Activated naive CD8-positive, alpha-beta T cell treated with anti-CD3 and anti-CD28 coated beads, Interleukin-2, amount 50 U/mL, for 24 hours (primary cell): ENCODE results near the gene PRMT9.

Source experiments
- ATAC-seq: fragments of 150-1000 bp; cut with Tn5 transposase; one replicate; pipeline ENCODE4 v1.10.0; 2021
- DNase-seq: peaks from one replicate; pipeline ENCODE4 v3.0.0; 2021
- H3K27ac Mint-ChIP-seq: one replicate; pipeline ENCODE4 v1.8.0; 2021; ENCODE audit warnings: mild to moderate bottlenecking, mixed read lengths
- H3K27me3 Mint-ChIP-seq: one replicate; pipeline ENCODE4 v1.8.0; 2021; ENCODE audit warnings: mixed read lengths
- H3K36me3 Mint-ChIP-seq: one replicate; pipeline ENCODE4 v1.8.0; 2021; ENCODE audit warnings: low read depth, mixed read lengths
- H3K4me1 Mint-ChIP-seq: one replicate; pipeline ENCODE4 v1.8.0; 2021; ENCODE audit warnings: mixed read lengths
- H3K4me3 Mint-ChIP-seq: one replicate; pipeline ENCODE4 v1.8.0; 2021; ENCODE audit warnings: mild to moderate bottlenecking, moderate library complexity, mixed read lengths
- H3K9me3 Mint-ChIP-seq: one replicate; pipeline ENCODE4 v1.8.0; 2021; ENCODE audit warnings: mixed read lengths

Gene PRMT9

GRCh38 chr4:147704846-147705245, 20.9 kb upstream of the PRMT9 start:
- ATAC-seq (no peak), DNase-seq (no peak)
- Mint-ChIP-seq H3K4me1 (peaks cover 3% of the 10 kb centered on the region), H3K27ac (no peak overlapping the region), H3K27me3 (peaks cover 1% of the 10 kb centered on the region), H3K36me3 (no peaks in the 10 kb centered on the region), H3K9me3 (no peaks in the 10 kb centered on the region), H3K4me3 (no peak overlapping the region)

- Mint-ChIP-seq H3K27me3 (peaks cover 7% of the 10 kb centered on the region), H3K27ac (no peak overlapping the region), H3K4me1 (no peaks in the 10 kb centered on the region), H3K4me3 (no peak overlapping the region), H3K36me3 (no peaks in the 10 kb centered on the region), H3K9me3 (no peaks in the 10 kb centered on the region)
- ATAC-seq (no peak), DNase-seq (no peak)
Observed at GRCh38 chr4:147696866-147697265, 12.9 kb upstream of the PRMT9 start.

GRCh38 chr4:147693218-147693617, 9.3 kb upstream of the PRMT9 start:
- Mint-ChIP-seq H3K9me3 (no peaks in the 10 kb centered on the region), H3K27me3 (peaks cover 8% of the 10 kb centered on the region), H3K4me3 (no peak overlapping the region), H3K4me1 (peaks cover 6% of the 10 kb centered on the region), H3K27ac (no peak overlapping the region), H3K36me3 (no peaks in the 10 kb centered on the region)
- ATAC-seq (no peak), DNase-seq (no peak)

GRCh38 chr4:147691820-147692219, 7.9 kb upstream of the PRMT9 start:
- no peak for ATAC-seq

GRCh38 chr4:147689067-147689466, 5.1 kb upstream of the PRMT9 start:
- no peaks in the 10 kb centered on the region for H3K36me3 Mint-ChIP-seq
- H3K27ac Mint-ChIP-seq, result peak overlapping the region; percentile 48
- peaks cover 9% of the 10 kb centered on the region for H3K27me3 Mint-ChIP-seq
- no peaks in the 10 kb centered on the region for H3K9me3 Mint-ChIP-seq
- peak; percentile 10 for DNase-seq
- peak; percentile 50 for ATAC-seq
- H3K4me3 Mint-ChIP-seq, result peak overlapping the region; percentile 11
- peaks cover 15% of the 10 kb centered on the region for H3K4me1 Mint-ChIP-seq

More at GRCh38 chr4:147691820-147692219, 7.9 kb upstream of the PRMT9 start:
- Mint-ChIP-seq H3K27ac (no peak overlapping the region), H3K4me3 (no peak overlapping the region), H3K36me3 (no peaks in the 10 kb centered on the region), H3K4me1 (peaks cover 6% of the 10 kb centered on the region), H3K27me3 (peaks cover 5% of the 10 kb centered on the region), H3K9me3 (no peaks in the 10 kb centered on the region)
- no peak for DNase-seq

- Mint-ChIP-seq H3K27me3 (peaks cover 4% of the 10 kb centered on the region), H3K4me3 (peak overlapping the region; percentile 93), H3K36me3 (peaks cover 19% of the 10 kb centered on the region), H3K9me3 (no peaks in the 10 kb centered on the region), H3K4me1 (peaks cover 32% of the 10 kb centered on the region), H3K27ac (peak overlapping the region; percentile 92)
- DNase-seq (peak; percentile 7), ATAC-seq (no peak)
Observed at GRCh38 chr4:147683188-147683591, 773 bp downstream of the PRMT9 start.

- DNase-seq (no peak), ATAC-seq (no peak)
- Mint-ChIP-seq H3K9me3 (no peaks in the 10 kb centered on the region), H3K4me1 (peaks cover 32% of the 10 kb centered on the region), H3K36me3 (peaks cover 23% of the 10 kb centered on the region), H3K4me3 (peak overlapping the region; percentile 93), H3K27me3 (peaks cover 4% of the 10 kb centered on the region), H3K27ac (no peak overlapping the region)
Observed at GRCh38 chr4:147682755-147683154, 1.2 kb downstream of the PRMT9 start.

GRCh38 chr4:147678796-147679549, 5.0 kb downstream of the PRMT9 start:
- Mint-ChIP-seq H3K36me3 (peaks cover 28% of the 10 kb centered on the region), H3K4me1 (peaks cover 22% of the 10 kb centered on the region), H3K4me3 (no peak overlapping the region), H3K27me3 (no peaks in the 10 kb centered on the region), H3K27ac (no peak overlapping the region), H3K9me3 (no peaks in the 10 kb centered on the region)
- ATAC-seq (no peak), DNase-seq (peak; percentile 12)

- ATAC-seq (no peak), DNase-seq (no peak)
- peaks cover 18% of the 10 kb centered on the region for H3K4me1 Mint-ChIP-seq
- H3K36me3 Mint-ChIP-seq, result peaks cover 28% of the 10 kb centered on the region
- no peaks in the 10 kb centered on the region for H3K9me3 Mint-ChIP-seq
- no peak overlapping the region for H3K4me3 Mint-ChIP-seq
- no peak overlapping the region for H3K27ac Mint-ChIP-seq
- no peaks in the 10 kb centered on the region for H3K27me3 Mint-ChIP-seq
Observed at GRCh38 chr4:147678106-147678505, 5.9 kb downstream of the PRMT9 start.

GRCh38 chr4:147674496-147674895, 9.5 kb downstream of the PRMT9 start:
- Mint-ChIP-seq H3K4me3 (no peak overlapping the region), H3K36me3 (peaks cover 37% of the 10 kb centered on the region), H3K9me3 (no peaks in the 10 kb centered on the region), H3K4me1 (no peaks in the 10 kb centered on the region), H3K27ac (no peak overlapping the region), H3K27me3 (no peaks in the 10 kb centered on the region)
- DNase-seq (no peak), ATAC-seq (no peak)

GRCh38 chr4:147674073-147674472, 9.9 kb downstream of the PRMT9 start:
- H3K27me3 Mint-ChIP-seq, result no peaks in the 10 kb centered on the region
- no peak for ATAC-seq
- no peaks in the 10 kb centered on the region for H3K9me3 Mint-ChIP-seq
- no peak for DNase-seq
- H3K4me1 Mint-ChIP-seq, result no peaks in the 10 kb centered on the region
- H3K27ac Mint-ChIP-seq, result no peak overlapping the region
- H3K4me3 Mint-ChIP-seq, result no peak overlapping the region
- peaks cover 36% of the 10 kb centered on the region for H3K36me3 Mint-ChIP-seq

GRCh38 chr4:147658501-147658900, 25.5 kb downstream of the PRMT9 start:
- no peak for DNase-seq
- no peak overlapping the region for H3K27ac Mint-ChIP-seq
- peaks cover 35% of the 10 kb centered on the region for H3K36me3 Mint-ChIP-seq
- ATAC-seq, result no peak
- no peaks in the 10 kb centered on the region for H3K27me3 Mint-ChIP-seq
- no peaks in the 10 kb centered on the region for H3K4me1 Mint-ChIP-seq
- H3K9me3 Mint-ChIP-seq, result no peaks in the 10 kb centered on the region
- H3K4me3 Mint-ChIP-seq, result no peak overlapping the region

- ATAC-seq, result no peak
- Mint-ChIP-seq H3K4me3 (no peak overlapping the region), H3K36me3 (peaks cover 49% of the 10 kb centered on the region), H3K27me3 (no peaks in the 10 kb centered on the region), H3K4me1 (peaks cover 10% of the 10 kb centered on the region), H3K9me3 (no peaks in the 10 kb centered on the region), H3K27ac (no peak overlapping the region)
- DNase-seq, result no peak
Observed at GRCh38 chr4:147655639-147656038, 28.3 kb downstream of the PRMT9 start.

- H3K4me3 Mint-ChIP-seq, result peak overlapping the region; percentile 22
- H3K4me1 Mint-ChIP-seq, result peaks cover 41% of the 10 kb centered on the region
- H3K27ac Mint-ChIP-seq, result no peak overlapping the region
- H3K36me3 Mint-ChIP-seq, result peaks cover 58% of the 10 kb centered on the region
- ATAC-seq (peak; percentile 57), DNase-seq (no peak)
- no peaks in the 10 kb centered on the region for H3K27me3 Mint-ChIP-seq
- no peaks in the 10 kb centered on the region for H3K9me3 Mint-ChIP-seq
Observed at GRCh38 chr4:147651563-147651962, 32.4 kb downstream of the PRMT9 start.

- no peaks in the 10 kb centered on the region for H3K27me3 Mint-ChIP-seq
- ATAC-seq (no peak), DNase-seq (no peak)
- H3K4me1 Mint-ChIP-seq, result peaks cover 50% of the 10 kb centered on the region
- no peak overlapping the region for H3K4me3 Mint-ChIP-seq
- H3K9me3 Mint-ChIP-seq, result no peaks in the 10 kb centered on the region
- H3K27ac Mint-ChIP-seq, result no peak overlapping the region
- H3K36me3 Mint-ChIP-seq, result peaks cover 46% of the 10 kb centered on the region
Observed at GRCh38 chr4:147648656-147649055, 35.3 kb downstream of the PRMT9 start.
